ENCODE measurements around the gene SEMA3F.

Gene SEMA3F

GRCh38 chr3:50132421-50133282, 22.5 kb upstream of the SEMA3F start:
- no peak for DNase-seq (ENCODE audit: low read depth in 2 of 2)

- no peak for DNase-seq (ENCODE audit: low read depth in 2 of 2)
Observed at GRCh38 chr3:50133283-50133615, 21.9 kb upstream of the SEMA3F start.

DNA sequence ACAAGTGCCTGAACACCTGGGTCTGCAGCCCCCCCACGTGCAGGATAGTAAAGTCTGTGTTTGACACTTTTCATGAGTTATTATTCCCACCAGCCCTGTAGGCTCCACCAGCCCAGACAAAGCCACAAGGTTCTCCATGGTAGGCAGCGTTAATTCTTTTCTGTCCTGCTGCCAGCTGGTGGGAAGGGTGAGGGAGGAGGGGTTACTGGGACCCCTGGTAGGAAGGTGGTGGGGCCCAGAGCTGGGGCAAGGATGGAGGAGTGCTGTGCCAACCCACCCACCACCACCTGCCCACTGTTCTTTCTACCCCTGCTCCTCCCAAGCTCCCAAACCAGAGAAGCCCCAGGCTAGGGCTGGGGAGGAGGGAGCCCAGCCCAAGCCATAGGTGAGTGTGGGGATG, 20.8 kb upstream of the SEMA3F start:
- no peak for DNase-seq (ENCODE audit: low read depth in 2 of 2)

DNA sequence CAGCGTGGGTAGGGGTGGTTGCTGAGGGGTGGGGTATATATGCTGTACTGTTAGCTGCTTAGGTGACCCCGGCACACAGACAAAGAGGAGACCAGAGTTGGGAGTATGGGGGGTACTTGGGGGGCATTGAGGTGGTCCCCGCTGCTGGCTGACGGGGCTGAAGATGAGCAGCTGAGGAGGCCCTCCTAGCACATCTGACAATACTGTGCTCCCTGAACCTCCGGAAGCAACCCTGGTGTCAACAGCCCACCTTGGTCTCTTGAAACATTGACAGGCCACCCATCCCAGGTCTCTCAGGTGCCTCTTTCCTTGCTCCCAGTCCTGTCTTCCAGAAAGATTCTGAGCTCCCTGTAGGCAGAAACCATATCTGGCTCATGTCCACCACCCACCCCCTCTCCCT, 19.2 kb upstream of the SEMA3F start:
- DNase-seq (ENCODE audit: low read depth in 2 of 2), result no peak

GRCh38 chr3:50136714-50137405, 18.3 kb upstream of the SEMA3F start:
- DNase-seq (ENCODE audit: low read depth in 2 of 2), result no peak

DNA sequence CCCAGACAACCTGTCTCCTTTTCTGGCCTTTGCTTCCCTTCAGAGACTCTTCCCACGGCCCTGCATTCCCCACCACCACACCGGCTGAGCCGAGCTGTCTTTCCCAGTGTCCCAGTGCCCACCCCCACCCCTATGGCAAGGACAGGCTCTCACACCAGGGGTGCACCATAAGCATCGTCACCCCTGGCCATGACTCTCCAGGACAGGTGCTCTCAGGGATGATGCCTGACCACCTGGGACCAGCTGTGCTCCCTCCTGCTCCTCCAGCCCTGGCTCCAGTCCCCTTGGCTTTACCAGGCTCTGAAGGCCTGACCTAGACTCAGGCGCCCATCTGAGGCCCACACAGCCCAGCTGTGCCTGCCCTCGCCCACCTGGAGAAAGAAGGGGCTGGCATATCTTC, 17.6 kb upstream of the SEMA3F start:
- DNase-seq (ENCODE audit: low read depth in 2 of 2), result no peak

GRCh38 chr3:50138266-50139200, 16.6 kb upstream of the SEMA3F start:
- DNase-seq (ENCODE audit: low read depth in 2 of 2), result no peak

DNA sequence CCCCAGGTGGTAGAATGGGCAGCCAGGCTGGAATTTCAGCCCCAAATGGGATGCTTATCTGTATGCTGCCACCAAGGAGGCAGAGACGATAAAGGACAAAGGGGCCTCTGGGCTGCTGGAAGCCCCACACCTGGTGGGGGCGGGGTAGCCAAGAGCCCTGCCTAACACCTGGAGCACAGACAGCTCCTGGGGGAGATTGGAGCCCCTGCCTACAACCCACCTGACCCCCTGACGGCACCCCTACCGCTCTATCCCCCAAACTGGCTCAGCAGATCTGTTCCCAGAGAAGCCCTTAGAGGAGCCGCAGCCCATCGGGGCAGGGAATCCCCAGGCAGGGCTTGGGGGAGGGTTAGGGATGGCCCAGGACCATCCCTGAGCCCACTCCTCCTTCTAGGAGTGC, 15.8 kb upstream of the SEMA3F start:
- no peak for DNase-seq (ENCODE audit: low read depth in 2 of 2)

DNA sequence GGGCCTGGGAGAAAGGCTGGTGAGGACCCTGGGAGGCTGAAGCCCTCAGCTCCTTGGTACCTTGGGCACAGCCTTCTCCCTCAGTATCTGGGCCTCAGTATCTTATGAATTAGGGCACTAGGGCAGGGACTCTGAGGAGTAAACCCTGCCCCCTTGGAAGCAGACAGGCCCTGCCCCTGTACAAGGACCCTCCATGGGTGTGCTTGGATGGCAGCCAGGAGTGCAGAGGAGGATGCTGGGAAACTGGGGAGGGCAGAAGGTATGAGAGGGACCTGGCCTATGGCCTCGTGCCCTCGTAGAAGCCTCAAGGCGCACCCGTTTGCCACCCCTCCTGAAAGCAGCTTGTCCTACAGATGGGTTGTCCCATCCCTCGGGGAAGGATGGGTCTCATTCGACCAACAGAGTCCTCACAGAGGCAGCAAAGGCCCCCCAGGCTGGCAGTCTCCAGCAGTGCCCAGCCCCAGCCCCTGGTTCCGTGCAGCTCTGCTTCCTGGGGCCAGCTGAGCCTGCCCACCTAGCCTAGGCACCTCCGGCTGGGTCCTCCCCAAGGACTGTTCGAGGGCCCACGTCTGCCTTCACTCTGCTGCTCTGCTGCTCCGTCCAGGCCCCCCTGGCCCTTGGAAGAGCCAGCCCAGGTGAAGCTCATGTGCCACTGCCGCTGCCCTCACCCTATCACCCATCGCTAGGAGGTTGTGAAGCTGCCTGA, 15.3 kb upstream of the SEMA3F start:
- no peak for DNase-seq (ENCODE audit: low read depth in 2 of 2)

DNA sequence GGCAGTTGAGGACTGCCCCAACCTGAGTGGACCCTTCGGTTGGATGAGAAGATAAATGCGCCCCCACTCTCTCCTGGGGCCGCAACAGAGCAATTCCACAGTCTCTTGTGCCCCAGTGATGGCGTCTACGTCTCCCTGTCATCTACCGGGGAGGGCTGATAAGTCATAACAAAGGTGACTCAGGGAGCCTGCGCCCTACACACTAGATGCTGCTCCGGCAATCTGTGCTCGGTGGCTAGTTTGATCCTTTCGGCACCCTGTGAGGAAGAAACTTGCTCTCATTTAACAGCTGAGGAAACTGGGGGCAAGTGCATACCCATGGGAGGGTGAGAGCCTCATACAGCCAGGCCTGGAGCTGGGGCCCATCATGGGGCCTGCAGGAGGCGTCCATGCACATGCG, 14.1 kb upstream of the SEMA3F start:
- no peak for DNase-seq (ENCODE audit: low read depth in 2 of 2)

DNA sequence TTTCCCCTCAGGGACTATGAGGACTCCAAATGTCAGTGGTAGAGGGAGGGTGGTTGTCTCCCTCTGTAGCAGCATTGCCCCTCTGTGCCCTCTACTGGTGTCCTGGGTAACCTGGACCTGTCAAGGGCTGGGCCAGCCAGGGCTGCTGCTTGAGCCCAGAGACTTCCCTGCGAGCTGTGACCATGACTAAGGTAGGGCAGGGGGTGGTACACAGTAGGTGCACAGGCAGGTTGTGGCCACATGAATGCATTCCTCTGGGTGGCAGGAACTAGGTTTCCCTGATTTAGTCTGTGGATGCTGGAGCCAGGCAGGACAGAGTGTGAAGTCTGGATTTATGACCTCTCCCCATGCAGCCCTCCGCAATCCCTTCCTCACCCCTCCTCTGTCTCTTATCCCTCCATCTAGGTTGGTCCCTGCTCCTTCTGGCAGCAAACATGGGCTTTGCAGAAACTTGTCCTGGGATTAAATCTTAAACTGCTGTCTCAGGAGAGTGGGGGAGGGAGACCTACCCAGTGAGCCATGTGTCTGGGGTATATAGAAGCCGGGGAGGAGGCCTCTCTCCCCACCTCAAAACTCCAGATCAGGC, 8.7 kb upstream of the SEMA3F start:
- no peak for DNase-seq (ENCODE audit: low read depth in 2 of 2)

DNA sequence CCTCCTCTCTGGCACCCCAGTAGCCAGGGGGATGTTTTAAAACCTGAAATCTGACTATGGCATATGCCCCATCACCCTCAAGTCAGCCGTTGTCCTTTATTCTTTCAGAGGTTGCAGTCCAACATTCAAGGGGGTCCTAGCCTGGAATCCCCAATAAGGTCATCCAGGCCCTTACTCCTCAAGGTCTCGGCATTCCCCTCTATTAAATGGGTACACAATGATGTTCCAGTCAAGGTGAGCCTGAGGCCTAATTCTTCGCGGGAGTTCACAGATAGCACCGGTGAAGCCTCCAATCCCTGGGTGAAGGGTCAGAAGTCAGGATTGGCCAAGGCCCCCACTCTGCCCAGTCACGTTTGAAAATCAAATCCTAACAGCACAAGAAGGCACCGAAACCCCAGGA, 8.1 kb upstream of the SEMA3F start:
- DNase-seq (ENCODE audit: low read depth in 2 of 2), result no peak

DNA sequence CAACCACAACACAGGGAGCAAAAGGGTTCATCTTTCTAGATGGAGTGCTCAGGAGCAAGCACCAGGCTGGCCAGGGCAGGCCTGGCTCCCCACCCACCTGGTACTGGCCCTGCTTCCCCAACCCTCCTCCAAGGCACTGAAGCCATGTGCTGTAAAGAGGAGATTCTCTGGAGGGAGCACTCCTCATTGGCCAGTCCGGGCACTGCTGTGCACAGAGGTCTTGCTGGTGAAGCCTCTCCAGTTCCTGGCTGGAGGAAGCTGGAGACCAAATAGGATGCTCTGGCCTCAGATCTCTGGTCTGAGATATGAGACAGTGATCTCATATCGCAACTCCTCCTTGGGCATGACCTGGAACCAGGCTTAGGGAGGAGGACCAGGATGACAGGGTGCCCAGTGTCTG, 7.7 kb upstream of the SEMA3F start:
- DNase-seq (ENCODE audit: low read depth in 2 of 2), result no peak

GRCh38 chr3:50147861-50148260, 7.3 kb upstream of the SEMA3F start:
- DNase-seq (ENCODE audit: low read depth in 2 of 2), result no peak

DNA sequence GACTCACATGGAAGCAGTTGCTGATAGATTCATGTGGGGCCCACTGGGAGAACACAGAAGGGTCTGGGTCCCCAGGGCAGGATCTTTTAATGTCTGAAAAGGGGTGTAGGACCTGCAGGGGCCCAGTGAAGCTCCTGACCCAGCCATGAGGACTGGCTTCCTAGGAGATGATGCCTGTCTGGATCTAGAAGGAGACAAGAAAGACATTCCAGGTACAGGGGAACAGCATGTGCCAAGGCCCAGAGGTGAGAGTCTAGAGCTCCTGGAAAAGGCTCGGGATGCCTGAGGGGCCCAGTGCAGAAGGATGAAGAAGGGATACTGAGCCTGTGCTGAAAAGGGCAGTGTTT, 4.7 kb upstream of the SEMA3F start:
- DNase-seq (ENCODE audit: low read depth in 2 of 2), result no peak

DNA sequence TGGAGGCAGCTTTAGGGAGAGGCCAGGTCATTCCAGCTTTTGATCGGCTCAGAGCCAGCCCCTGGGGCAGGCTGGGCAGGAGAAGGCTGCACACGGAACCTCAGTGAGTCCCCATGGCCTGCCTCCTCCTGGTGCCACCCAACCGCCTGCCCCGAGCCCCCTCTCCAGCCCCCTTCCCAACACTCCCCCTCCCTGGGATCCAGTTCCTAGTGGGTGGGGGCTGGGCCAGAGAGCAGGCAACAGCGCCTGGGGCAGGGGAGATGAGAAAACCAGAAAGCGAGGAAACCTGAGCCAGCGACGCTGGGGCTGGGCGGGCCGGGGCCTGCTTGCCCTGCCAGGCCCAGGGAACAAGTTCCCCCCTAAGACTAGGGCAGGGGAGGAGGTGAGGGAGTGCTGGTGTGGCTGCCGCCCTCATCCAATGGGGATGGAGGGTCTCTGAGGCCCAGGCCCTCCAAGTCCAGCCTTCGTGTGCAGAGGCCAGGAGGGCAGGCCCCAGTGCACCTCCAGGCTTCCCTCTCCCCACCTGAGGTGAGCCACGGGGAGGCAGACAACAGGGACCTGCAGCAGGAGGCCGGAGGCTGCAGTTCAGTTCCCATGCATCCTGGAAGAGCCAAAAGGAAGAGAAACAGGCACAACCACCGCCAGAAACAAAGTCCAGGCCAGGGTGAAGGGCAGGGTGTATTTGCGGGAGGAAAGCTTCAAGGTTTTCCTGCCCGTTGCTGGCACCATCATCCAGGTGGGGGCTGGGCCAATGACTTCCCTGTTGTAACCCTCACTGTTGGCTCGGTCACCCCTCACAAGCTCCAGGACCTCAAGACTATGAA, 4.0 kb upstream of the SEMA3F start:
- DNase-seq (ENCODE audit: low read depth in 2 of 2), result no peak

- DNase-seq (ENCODE audit: low read depth in 2 of 2), result no peak
Observed at GRCh38 chr3:50151728-50152127, 3.4 kb upstream of the SEMA3F start.

- no peak for DNase-seq (ENCODE audit: low read depth in 2 of 2)
Observed at GRCh38 chr3:50153782-50154475, 1.2 kb upstream of the SEMA3F start.

GRCh38 chr3:50154476-50154839, 666 bp upstream of the SEMA3F start:
- DNase-seq (ENCODE audit: low read depth in 2 of 2), result no peak

GRCh38 chr3:50155491-50155878, 361 bp downstream of the SEMA3F start:
- no peak for DNase-seq (ENCODE audit: low read depth in 2 of 2)

All from stimulated activated CD8-positive, alpha-beta memory T cell treated with anti-CD3 and anti-CD28 coated beads, Interleukin-7, amount 100 ng/mL, for 4 hours (primary cell).